Effector CD4-positive, alpha-beta T cell (primary cell): ENCODE measurements around the gene CCK.
A peak's percentile ranks its signal among the peaks of the same experiment; 100 is the strongest.

ENCODE experiments used
- DNase-seq: peaks from one replicate; pipeline ENCODE4 v3.0.0-alpha.2; 2020

CCK gene

DNA sequence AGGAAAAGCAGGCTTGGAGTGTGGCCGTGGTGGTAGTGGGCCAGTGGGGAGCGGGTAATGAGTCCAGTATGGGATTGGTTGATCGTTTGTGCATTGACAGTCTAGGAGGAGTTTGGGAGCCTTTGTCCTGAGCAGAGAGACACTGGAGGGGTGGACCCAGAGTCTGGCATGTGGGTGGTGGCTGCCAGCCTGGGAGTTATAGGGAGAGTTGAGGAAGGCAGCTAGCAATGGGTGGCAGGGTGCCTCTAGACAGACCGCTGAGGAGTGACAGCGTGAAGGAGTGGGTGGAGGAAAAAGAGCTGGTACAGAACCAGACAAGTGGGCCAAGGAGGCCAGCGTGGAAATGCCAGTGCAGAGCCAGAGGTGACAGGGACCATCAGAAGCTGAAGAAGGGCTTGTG, 1.9 kb upstream of the CCK start:
- no peak for DNase-seq

DNA sequence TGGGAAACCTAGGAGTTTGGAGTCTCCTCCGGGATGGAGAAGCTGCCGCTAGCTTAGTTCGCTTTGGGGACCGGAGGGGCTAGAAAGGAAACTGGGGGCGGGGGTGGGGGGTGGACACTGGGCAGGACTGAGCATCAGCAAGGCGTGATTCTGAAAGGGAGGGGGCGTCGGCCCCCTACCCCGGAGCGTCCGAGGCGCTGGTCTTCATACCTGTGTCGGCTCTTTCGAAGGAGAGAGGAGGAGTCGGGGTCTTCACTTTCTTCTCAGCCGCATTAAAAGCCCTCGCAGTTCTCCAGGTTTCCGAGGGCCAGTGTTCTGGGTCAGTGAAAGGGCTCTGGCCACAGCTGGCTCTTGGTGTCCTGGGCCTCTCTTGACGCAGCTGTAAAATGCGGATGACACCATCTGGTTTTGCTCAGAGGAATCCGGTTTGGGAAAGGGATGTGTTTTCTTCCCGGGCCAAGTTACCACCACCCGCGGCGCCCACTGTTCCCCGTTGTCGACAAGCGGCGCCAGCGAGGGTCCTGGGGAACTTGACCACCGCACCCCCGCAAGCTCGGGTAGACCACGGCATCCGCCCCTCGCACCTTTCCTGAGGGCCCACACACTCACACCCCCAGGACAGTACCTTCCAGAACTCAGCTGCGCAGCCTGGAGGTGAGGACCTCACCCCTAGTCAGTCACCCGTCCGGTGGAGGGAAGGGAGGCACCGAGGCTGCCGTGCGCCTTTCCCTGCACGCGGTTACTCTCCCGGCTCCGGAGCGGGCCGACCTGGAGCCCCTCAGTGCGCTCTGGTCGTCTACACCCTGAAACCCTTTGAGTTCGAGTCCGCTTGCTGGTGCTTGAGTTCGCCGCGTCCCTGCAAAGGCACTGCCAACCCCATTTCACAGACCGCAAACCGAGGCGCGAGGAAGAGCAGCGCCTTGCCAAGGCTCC, 660 bp downstream of the CCK start:
- no peak for DNase-seq

- no peak for DNase-seq
Observed at GRCh38 chr3:42264399-42265058, 1.5 kb downstream of the CCK start.

DNA sequence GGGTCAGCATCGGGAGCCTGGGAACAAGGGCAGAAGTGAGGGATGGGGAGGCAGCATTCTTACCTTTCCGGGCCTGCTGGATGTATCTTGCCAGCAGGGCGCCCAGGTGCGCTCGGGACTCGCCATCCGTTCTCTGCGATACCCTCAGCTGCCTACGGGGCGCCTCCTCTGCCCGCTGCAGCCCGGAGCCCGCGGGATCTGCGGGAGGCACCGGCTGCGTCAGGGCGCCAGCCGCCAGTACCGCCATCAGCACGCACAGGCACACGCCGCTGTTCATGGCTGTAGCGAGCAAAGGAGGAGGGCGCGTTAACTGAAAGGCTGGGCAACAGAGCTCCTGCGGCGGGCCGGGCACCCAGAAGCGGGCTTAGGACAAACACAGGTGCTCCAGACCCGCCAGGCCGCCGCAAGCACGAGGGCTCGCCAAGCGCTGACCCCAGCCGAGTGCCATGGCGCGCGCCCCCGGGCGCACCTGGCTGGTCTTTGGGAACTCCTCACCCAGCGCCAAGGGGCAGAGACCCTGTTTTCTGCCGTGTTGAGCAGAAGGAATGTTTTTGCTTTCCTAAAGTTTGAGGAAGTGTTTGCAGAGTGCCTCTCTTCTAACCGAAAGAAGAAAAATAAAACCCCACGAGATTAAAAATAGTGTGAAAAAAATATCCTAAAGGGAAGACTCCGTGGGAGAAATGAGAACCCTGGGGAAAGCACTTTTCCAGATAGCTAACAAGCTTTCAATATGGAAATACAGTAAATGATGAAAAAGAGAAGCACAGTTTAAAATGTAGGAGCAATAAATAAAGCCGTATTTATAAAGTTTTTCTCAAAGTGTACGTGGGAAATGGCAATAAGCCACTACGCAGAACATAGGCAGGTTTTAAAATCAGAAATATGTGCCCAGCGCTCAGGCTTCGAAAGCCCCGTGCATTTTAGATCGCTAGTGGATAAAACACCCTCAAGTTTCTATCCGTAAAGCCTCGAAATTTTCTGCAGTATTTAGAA, 2.3 kb downstream of the CCK start:
- DNase-seq: no peak

DNA sequence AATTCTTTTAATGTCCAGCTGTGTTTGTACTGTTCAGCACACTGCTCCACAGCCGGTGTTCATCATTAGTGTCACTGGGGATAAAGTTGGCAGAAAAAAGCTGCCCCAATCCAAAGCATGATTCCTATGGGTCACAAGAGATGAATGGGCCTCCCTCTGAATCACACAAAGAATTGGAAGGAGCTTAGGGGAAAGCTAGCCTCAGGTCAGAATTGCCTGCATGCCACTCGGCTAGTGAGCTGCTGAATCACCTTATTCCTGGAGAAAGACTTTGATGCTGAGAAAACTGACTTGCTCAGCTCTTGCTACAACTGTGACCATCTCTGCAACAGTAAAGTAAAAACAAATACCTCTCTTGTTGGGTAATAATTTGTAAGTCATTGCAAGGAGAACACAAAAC, 3.5 kb downstream of the CCK start:
- DNase-seq: no peak

DNA sequence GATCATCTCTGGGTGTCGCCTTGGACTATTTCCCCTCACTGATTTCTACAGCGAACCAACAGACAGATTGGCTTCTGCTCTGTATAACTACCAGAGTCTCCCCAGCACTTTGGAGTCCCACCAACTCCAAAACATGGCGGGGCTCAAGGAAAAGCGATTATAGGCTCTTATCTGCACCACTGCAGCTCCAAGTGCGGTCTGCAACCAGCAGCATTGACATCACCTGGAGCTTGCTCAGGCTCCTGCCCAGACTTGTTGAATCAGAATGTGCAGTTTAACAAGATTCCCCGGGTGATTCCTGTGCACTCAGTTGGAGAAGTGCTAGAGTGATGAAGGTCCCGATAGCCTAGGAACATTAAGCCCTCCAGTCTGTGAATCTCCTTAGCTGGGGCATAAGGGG, 9.0 kb downstream of the CCK start:
- DNase-seq: no peak

DNA sequence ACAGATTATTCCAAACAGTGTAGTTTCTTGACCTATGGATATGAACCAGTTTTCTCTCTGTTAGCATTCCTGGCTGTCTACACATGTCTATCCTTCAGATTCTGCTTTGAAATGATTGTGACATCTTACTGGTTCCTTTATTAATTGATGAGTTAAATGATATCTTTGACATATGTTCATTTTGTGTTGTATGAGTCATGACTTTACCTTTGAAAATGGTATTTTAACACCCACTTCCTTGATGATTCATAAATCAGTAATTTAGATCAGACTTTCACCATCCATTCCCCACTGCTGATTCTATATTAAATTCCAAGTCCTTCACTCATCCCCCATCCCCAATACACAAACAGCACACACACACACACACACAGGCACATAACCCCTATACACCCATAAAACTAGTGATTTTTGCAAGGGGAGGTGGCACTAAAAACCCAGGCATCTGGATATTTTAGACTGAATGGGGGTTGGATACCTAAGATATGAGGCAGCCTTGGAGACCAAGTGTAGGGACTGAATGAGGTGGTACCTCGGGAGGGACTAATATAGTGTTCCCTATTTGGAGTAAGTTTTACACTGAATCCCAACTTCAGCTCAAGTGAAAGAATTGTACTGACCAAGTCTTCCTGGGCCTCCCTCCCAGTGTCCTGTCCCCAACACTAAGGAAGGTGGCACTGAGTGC, 9.7 kb downstream of the CCK start:
- no peak for DNase-seq

GRCh38 chr3:42254566-42254965, 11.4 kb downstream of the CCK start:
- DNase-seq: no peak

- DNase-seq: no peak
Observed at GRCh38 chr3:42250761-42251160, 15.2 kb downstream of the CCK start.

GRCh38 chr3:42247576-42248027, 18.4 kb downstream of the CCK start:
- peak; percentile 39 for DNase-seq

GRCh38 chr3:42246091-42246490, 19.9 kb downstream of the CCK start:
- DNase-seq: no peak

- DNase-seq: no peak
Observed at GRCh38 chr3:42236611-42237010, 29.4 kb downstream of the CCK start.

- no peak for DNase-seq
Observed at GRCh38 chr3:42235532-42235931, 30.5 kb downstream of the CCK start.

- DNase-seq: no peak
Observed at GRCh38 chr3:42230860-42231259, 35.1 kb downstream of the CCK start.

GRCh38 chr3:42229942-42230688, 35.9 kb downstream of the CCK start:
- no peak for DNase-seq

DNA sequence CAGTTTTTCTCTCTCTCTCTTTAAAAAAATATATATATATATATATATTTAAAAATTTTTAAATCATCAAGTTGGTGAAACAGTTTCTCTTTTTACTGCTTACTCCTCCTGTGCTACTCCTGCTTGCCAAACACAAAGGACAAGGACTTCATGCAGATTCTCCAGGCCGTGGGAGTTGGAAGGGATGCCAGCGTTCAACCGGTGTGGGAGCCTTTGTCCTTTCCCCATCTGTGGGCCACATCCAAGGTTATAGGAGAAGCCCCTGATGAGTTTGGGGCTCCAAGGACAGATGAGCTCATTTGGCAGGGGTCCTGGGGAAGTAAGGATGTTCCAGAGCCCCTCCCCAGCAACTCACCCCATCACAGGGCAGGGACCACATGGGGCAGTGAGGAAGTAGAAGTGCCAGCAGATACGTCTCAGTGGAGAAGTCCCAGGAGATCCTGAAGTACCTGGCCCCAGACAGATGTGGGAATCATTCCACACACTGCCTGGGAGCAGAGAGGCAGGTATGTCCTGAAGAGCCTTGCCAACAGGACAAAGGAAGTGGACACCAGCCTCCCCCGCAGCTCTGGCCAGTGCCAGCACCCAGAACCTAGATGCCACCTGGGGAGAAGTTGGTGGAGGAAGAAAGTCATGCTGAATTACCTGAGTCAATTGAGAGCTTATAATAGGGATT, 36.6 kb downstream of the CCK start:
- DNase-seq: no peak

- no peak for DNase-seq
Observed at GRCh38 chr3:42228796-42229195, 37.2 kb downstream of the CCK start.

DNA sequence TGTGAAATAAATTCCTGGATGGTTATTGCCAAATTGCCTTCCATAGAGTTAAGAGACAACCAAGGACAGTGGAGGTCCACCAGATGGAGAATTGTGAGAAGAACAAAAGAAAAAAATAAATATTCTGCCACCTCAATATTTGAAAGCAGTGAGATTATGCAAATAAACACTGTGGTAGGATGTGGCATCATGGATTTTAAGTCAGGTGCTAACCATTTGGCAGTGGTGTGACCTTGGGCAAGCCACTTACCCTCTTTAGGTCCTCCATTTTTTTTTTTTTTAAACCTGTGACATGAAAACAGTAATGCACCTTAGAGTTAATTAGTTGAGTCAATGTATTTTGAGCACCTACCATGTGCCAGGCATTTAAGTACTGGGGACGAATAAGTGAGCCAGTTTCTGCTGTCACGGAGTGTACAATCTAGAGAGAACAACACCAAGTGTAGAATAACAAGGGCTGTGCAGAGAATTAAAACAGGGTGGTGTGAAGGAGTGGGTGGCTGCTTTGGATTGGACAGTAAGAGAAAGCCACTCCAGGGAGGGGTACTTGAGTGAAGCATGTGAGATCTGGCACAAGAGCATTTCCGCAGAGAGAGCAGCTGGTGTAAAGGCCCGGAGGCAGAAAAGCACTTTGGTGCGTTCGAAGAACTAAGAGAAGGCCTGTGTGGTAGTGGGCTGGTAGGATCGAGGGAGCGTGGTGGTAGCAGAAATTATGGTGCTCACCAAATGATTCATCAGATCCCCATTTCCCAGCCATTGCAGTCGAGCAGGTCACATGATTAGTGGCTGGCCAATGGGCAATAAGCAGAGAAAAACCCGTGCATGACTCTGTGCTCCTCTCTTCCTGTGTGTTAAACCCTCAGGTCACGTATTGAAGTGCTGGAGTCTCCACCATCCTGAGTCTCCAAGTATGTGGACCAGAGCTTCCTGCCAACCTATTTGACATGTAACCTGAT, 39.2 kb downstream of the CCK start:
- no peak for DNase-seq

GRCh38 chr3:42225486-42226363, 40.3 kb downstream of the CCK start:
- DNase-seq: no peak
